SK-N-SH (cell line): Measurements from ENCODE around the gene MAB21L3. TPM values are rescaled to one million over a fixed set of nuclear protein-coding genes. Genes with fewer than 3 reads are reported as not detected.

ENCODE experiments used
- CTCF ChIA-PET: fragments of 300-600, 350-600 bp; formaldehyde crosslinking; extraction: SDS; loops from one replicate; lab custom pipeline; 2021; lab: Yijun Ruan, JAX
- POLR2A ChIA-PET: fragments of 350-600 bp; sonication (Branson Sonifier 250); formaldehyde crosslinking; extraction: SDS; loops from one replicate; lab custom pipeline; 2020; ENCODE audit warnings: antibody characterized with exemption, inconsistent platforms; lab: Yijun Ruan, JAX
- DNase-seq: peaks from one replicate; pipeline ENCODE4 v3.0.0; 2012
- H2AFZ ChIP-seq: fragments of 200-600 bp; sonication (generic); 2 replicates; pipeline ENCODE4 v1.8.1; 2016; ENCODE audit warnings: antibody characterized with exemption, mild to moderate bottlenecking, low read depth
- H3F3A ChIP-seq: fragments of 200-600 bp; sonication (generic); replicated peaks from 2 replicates; pipeline ENCODE3; 2016; ENCODE audit warnings: antibody characterized with exemption, mild to moderate bottlenecking; ENCODE audit not compliant: insufficient read depth
- H3K27ac ChIP-seq, 2 experiments: fragments of 200-500 bp in 1 of 2; fragments of 200-600 bp in 1 of 2; sonication (Bioruptor generic) in 1 of 2; sonication (generic), shearing (Covaris generic) in 1 of 2; 2 replicates each; pipeline versions ENCODE4 v1.5.1 to v1.6.1; 2014 to 2016; ENCODE audit warnings: low read depth in 2 of 2, inconsistent platforms in 1 of 2, low read length in 1 of 2, mild to moderate bottlenecking in 1 of 2, mixed read lengths in 1 of 2
- H3K27me3 ChIP-seq: fragments of 200-600 bp; sonication (generic), shearing (Covaris generic); 2 replicates; pipeline ENCODE4 v1.6.1; 2016; ENCODE audit warnings: mixed run types; ENCODE audit not compliant: insufficient read depth
- H3K36me3 ChIP-seq, 2 experiments: fragments of 200-500 bp in 1 of 2; fragments of 200-600 bp in 1 of 2; sonication (Bioruptor generic) in 1 of 2; sonication (generic) in 1 of 2; replicated peaks in 1 of 2; 2 replicates each; pipeline versions ENCODE3 to v1.5.1; 2014 to 2016; ENCODE audit warnings: low read length in 1 of 2, mild to moderate bottlenecking in 1 of 2; ENCODE audit not compliant: insufficient read depth in 2 of 2, control insufficient read depth in 1 of 2
- H3K4me1 ChIP-seq, 2 experiments: fragments of 200-500 bp in 1 of 2; fragments of 200-600 bp in 1 of 2; sonication (Bioruptor generic) in 1 of 2; sonication (generic), shearing (Covaris generic) in 1 of 2; 2 replicates each; pipeline versions ENCODE4 v1.5.1 to v1.6.1; 2014 to 2016; ENCODE audit warnings: low read depth in 1 of 2, low read length in 1 of 2, mixed run types in 1 of 2; ENCODE audit not compliant: insufficient read depth in 2 of 2, control insufficient read depth in 1 of 2
- H3K4me2 ChIP-seq: fragments of 200-600 bp; sonication (generic), shearing (Covaris generic); 2 replicates; pipeline ENCODE4 v1.6.1; 2017; ENCODE audit warnings: mixed run types
- H3K4me3 ChIP-seq, 2 experiments: fragments of 200-500 bp in 1 of 2; fragments of 200-600 bp in 1 of 2; sonication (Bioruptor generic) in 1 of 2; sonication (generic), shearing (Covaris generic) in 1 of 2; 2 replicates each; pipeline versions ENCODE4 v1.5.1 to v1.8.1; 2014 to 2016; ENCODE audit warnings: low read depth in 2 of 2, inconsistent platforms in 1 of 2, low read length in 1 of 2, mild to moderate bottlenecking in 1 of 2, mixed read lengths in 1 of 2, moderate library complexity in 1 of 2
- H3K79me2 ChIP-seq: fragments of 200-600 bp; sonication (generic); 2 replicates; pipeline ENCODE4 v1.8.1; 2017; ENCODE audit warnings: mild to moderate bottlenecking; ENCODE audit not compliant: insufficient read depth
- H3K9ac ChIP-seq: fragments of 200-600 bp; sonication (generic); 2 replicates; pipeline ENCODE4 v1.6.1; 2017; ENCODE audit warnings: mixed run types
- H3K9me2 ChIP-seq: fragments of 200-600 bp; sonication (generic); 2 replicates; pipeline ENCODE4 v1.6.1; 2017; ENCODE audit warnings: mixed run types
- H3K9me3 ChIP-seq: fragments of 200-600 bp; sonication (generic); 2 replicates; pipeline ENCODE4 v1.6.1; 2017; ENCODE audit warnings: mixed run types, mild to moderate bottlenecking, moderate library complexity
- H4K20me1 ChIP-seq: fragments of 200-600 bp; sonication (generic); 2 replicates; pipeline ENCODE4 v1.6.1; 2017; ENCODE audit warnings: mild to moderate bottlenecking, mixed run types; ENCODE audit not compliant: insufficient read depth
- EZH2phosphoT487 ChIP-seq: fragments of 200-600 bp; sonication (generic); IDR thresholded peaks from 2 replicates; pipeline ENCODE4 v1.6.1; 2017; ENCODE audit warnings: low read depth, mixed run types, mild to moderate bottlenecking, antibody characterized with exemption, moderate library complexity, borderline replicate concordance
- GATA2 ChIP-seq: sonication (generic); formaldehyde crosslinking; IDR thresholded peaks from 2 replicates; pipeline ENCODE4 v1.5.0; 2020; ENCODE audit warnings: mild to moderate bottlenecking, missing genetic modification reagents
- JUND ChIP-seq: IDR thresholded peaks from 2 replicates; pipeline ENCODE4 v1.4.0; 2012
- MAX ChIP-seq: IDR thresholded peaks from 2 replicates; pipeline ENCODE4 v1.4.0; 2012; ENCODE audit warnings: low read depth
- MEF2A ChIP-seq: IDR thresholded peaks from 2 replicates; pipeline ENCODE4 v1.4.0; 2012; ENCODE audit warnings: low read depth, borderline replicate concordance
- NRF1 ChIP-seq: IDR thresholded peaks from 2 replicates; pipeline ENCODE4 v1.6.1; 2012; ENCODE audit warnings: low read depth, mild to moderate bottlenecking, low read length
- PBX3 ChIP-seq: IDR thresholded peaks from 2 replicates; pipeline ENCODE4; 2012
- SMC3 ChIP-seq: IDR thresholded peaks from 2 replicates; pipeline ENCODE4 v1.6.1; 2012; ENCODE audit warnings: low read depth, low read length, improper control_type of control experiment
- USF2 ChIP-seq: fragments of 150-350 bp; IDR thresholded peaks from 2 replicates; pipeline ENCODE4 v1.6.1; 2017; ENCODE audit warnings: antibody characterized with exemption, low read length, low read depth, borderline replicate concordance
- YY1 ChIP-seq: IDR thresholded peaks from 2 replicates; pipeline ENCODE4 v1.4.0; 2012; ENCODE audit warnings: low read depth, mild to moderate bottlenecking
- ZBTB33 ChIP-seq: IDR thresholded peaks from 2 replicates; pipeline ENCODE4 v1.4.0; 2012; ENCODE audit warnings: low read depth, borderline replicate concordance
- WGBS: methylation state at CpG from one replicate; pipeline ENCODE4 v1.1.6; 2017; ENCODE audit warnings: low lambda C conversion rate; 5-methylcytosine and 5-hydroxymethylcytosine counted together
- polyA plus RNA-seq, 3 experiments: library from polyadenylated mRNA; depleted of rRNA; stranded (reverse); fragments of >200 nt; gene quantifications; 2 replicates each; pipeline ENCODE4 v1.2.3, GENCODE V29; 2012

Gene MAB21L3
- polyA plus RNA-seq, 1 of the 3 experiments (the other 2 are of a cell fraction), result not detected

GRCh38 chr1:116113615-116114014 lies 2.4 kb downstream of the MAB21L3 start:
- CTCF ChIA-PET, result no interaction called here
- no peak for DNase-seq

More at GRCh38 chr1:116113615-116114014, 2.4 kb downstream of the MAB21L3 start:
- TF ChIP-seq YY1, result no peak
- TF ChIP-seq EZH2phosphoT487, result no peak
- no peak for TF ChIP-seq JUND
- TF ChIP-seq GATA2 (CRISPR knock-in tag), result no peak
- TF ChIP-seq MAX, result no peak
- no peak for TF ChIP-seq SMC3
- TF ChIP-seq USF2, result no peak
- TF ChIP-seq MEF2A, result no peak
- no peak for TF ChIP-seq PBX3
- no peak for TF ChIP-seq NRF1
- TF ChIP-seq ZBTB33, result no peak
- H3K27me3 ChIP-seq, result no peaks in the 10 kb centered on the region
- H3K36me3 ChIP-seq, result no peaks in the 10 kb centered on the region
- H4K20me1 ChIP-seq, result no peaks in the 10 kb centered on the region
- H3F3A ChIP-seq, result no peaks in the 10 kb centered on the region
- H2AFZ ChIP-seq, result no peak overlapping the region
- no peak overlapping the region for H3K27ac ChIP-seq
- no peak overlapping the region for H3K4me2 ChIP-seq
- 69% methylated on average over 7 of the region's 7 CpGs for WGBS
- POLR2A ChIA-PET, result no interaction called here
- H3K4me3 ChIP-seq, result no peak overlapping the region
- H3K9me3 ChIP-seq, result no peaks in the 10 kb centered on the region
- H3K9ac ChIP-seq, result no peak overlapping the region
- H3K79me2 ChIP-seq, result no peaks in the 10 kb centered on the region
- no peaks in the 10 kb centered on the region for H3K9me2 ChIP-seq
- H3K4me1 ChIP-seq, result peaks cover 6% of the 10 kb centered on the region in 2 experiments; a peak in 3 of 4 replicates
